Neural cell (in vitro differentiated cells): Measurements from ENCODE around the gene CRAMP1.

Experiments
- EP300 ChIP-seq: fragments of 450-650 bp; conservative IDR thresholded peaks from 2 replicates; pipeline ENCODE4 v1.6.1; 2014; ENCODE audit warnings: antibody characterized with exemption, mild to moderate bottlenecking, moderate library complexity; ENCODE audit not compliant: poor library complexity, severe bottlenecking
- EZH2 ChIP-seq: fragments of 200-600, 300-800 bp; shearing (Covaris generic), sonication (generic); IDR thresholded peaks from 2 replicates; pipeline ENCODE4 v1.6.1; 2014; ENCODE audit warnings: antibody characterized with exemption, low read length, borderline replicate concordance, mild to moderate bottlenecking; ENCODE audit not compliant: insufficient read depth, poor library complexity, severe bottlenecking
- MXI1 ChIP-seq: fragments of 450-650 bp; conservative IDR thresholded peaks from 2 replicates; pipeline ENCODE4 v1.6.1; 2014; ENCODE audit warnings: antibody characterized with exemption, mild to moderate bottlenecking; ENCODE audit not compliant: poor library complexity, severe bottlenecking
- POLR2AphosphoS5 ChIP-seq: IDR thresholded peaks from 2 replicates; pipeline ENCODE4 v1.6.1; 2012
- RAD21 ChIP-seq: fragments of 450-650 bp; conservative IDR thresholded peaks from 2 replicates; pipeline ENCODE4 v1.6.1; 2014; ENCODE audit warnings: antibody characterized with exemption, mild to moderate bottlenecking, moderate library complexity
- TAF1 ChIP-seq: IDR thresholded peaks from 2 replicates; pipeline ENCODE4 v1.6.1; 2012; ENCODE audit warnings: low read depth
- TF ChIP-seq, protein P1 (sequence below): fragments of 450-650 bp; IDR thresholded peaks from 2 replicates; pipeline ENCODE4 v1.5.1; 2014; ENCODE audit warnings: antibody characterized with exemption, mild to moderate bottlenecking, moderate library complexity; ENCODE audit not compliant: poor library complexity, severe bottlenecking
- TF ChIP-seq, protein P2 (sequence below): IDR thresholded peaks from 2 replicates; pipeline ENCODE4 v1.6.1; 2012; ENCODE audit warnings: borderline replicate concordance

DNA sequence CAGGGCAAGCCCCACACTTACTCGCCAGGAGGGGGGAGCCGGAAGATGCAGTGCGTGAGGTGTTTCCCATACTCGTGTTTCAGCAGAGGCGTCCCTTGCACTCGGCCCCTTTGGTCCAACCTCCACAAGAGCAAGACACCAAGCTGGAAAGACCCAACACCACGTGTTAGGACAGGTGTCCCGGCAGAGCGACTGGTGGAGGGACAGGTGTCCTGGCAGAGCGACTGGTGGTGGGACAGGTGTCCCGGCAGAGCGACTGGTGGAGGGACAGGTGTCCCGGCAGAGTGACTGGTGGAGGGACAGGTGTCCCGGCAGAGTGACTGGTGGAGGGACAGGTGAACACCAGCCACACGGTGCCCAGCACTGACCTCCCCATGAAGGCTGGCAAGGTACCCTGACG, 19.7 kb upstream of the CRAMP1 start:
- TF ChIP-seq, protein P1, sequence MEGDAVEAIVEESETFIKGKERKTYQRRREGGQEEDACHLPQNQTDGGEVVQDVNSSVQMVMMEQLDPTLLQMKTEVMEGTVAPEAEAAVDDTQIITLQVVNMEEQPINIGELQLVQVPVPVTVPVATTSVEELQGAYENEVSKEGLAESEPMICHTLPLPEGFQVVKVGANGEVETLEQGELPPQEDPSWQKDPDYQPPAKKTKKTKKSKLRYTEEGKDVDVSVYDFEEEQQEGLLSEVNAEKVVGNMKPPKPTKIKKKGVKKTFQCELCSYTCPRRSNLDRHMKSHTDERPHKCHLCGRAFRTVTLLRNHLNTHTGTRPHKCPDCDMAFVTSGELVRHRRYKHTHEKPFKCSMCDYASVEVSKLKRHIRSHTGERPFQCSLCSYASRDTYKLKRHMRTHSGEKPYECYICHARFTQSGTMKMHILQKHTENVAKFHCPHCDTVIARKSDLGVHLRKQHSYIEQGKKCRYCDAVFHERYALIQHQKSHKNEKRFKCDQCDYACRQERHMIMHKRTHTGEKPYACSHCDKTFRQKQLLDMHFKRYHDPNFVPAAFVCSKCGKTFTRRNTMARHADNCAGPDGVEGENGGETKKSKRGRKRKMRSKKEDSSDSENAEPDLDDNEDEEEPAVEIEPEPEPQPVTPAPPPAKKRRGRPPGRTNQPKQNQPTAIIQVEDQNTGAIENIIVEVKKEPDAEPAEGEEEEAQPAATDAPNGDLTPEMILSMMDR: no peak
- TF ChIP-seq EP300 (no peak), EZH2 (no peak), RAD21 (no peak), TAF1 (no peak), POLR2AphosphoS5 (no peak), MXI1 (no peak)
- TF ChIP-seq, protein P2, sequence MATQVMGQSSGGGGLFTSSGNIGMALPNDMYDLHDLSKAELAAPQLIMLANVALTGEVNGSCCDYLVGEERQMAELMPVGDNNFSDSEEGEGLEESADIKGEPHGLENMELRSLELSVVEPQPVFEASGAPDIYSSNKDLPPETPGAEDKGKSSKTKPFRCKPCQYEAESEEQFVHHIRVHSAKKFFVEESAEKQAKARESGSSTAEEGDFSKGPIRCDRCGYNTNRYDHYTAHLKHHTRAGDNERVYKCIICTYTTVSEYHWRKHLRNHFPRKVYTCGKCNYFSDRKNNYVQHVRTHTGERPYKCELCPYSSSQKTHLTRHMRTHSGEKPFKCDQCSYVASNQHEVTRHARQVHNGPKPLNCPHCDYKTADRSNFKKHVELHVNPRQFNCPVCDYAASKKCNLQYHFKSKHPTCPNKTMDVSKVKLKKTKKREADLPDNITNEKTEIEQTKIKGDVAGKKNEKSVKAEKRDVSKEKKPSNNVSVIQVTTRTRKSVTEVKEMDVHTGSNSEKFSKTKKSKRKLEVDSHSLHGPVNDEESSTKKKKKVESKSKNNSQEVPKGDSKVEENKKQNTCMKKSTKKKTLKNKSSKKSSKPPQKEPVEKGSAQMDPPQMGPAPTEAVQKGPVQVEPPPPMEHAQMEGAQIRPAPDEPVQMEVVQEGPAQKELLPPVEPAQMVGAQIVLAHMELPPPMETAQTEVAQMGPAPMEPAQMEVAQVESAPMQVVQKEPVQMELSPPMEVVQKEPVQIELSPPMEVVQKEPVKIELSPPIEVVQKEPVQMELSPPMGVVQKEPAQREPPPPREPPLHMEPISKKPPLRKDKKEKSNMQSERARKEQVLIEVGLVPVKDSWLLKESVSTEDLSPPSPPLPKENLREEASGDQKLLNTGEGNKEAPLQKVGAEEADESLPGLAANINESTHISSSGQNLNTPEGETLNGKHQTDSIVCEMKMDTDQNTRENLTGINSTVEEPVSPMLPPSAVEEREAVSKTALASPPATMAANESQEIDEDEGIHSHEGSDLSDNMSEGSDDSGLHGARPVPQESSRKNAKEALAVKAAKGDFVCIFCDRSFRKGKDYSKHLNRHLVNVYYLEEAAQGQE: no peak
